GM18526 (cell line): ENCODE data around the gene RAD51B.

ENCODE experiments used
- POLR2A ChIP-seq: IDR thresholded peaks from 3 replicates; pipeline ENCODE4 v1.6.1; 2011; ENCODE audit not compliant: insufficient read length; ENCODE audit errors: extremely low read depth

Gene RAD51B

GRCh38 chr14:68692216-68692615, 872.6 kb downstream of the RAD51B start:
- TF ChIP-seq POLR2A, result no peak

- TF ChIP-seq POLR2A, result no peak
Measured at GRCh38 chr14:68692916-68693771, 873.6 kb downstream of the RAD51B start.

DNA sequence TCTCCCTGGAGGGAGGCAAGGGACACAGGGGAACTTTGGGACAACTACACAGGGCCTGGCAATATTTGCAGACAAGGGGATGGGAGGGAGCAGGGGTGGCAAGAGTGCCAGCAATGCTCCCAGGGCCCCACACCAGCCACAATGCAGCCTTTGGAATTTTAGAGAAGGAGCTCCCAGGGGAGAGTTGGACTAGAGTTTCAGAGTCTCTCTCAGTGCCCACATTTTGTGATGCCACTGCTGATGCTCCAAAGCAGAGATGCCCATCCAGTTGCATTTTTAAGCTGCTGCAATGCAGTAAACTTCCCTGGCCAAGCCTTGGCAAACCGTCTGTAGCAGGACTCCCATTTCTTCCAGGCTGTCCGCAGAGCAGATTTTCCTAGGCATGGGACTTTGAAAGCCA, 874.3 kb downstream of the RAD51B start:
- TF ChIP-seq POLR2A, result no peak

GRCh38 chr14:68694516-68695235, 875.1 kb downstream of the RAD51B start:
- TF ChIP-seq POLR2A, result no peak

GRCh38 chr14:68695326-68695768, 875.8 kb downstream of the RAD51B start:
- no peak for TF ChIP-seq POLR2A

GRCh38 chr14:68695856-68696255, 876.3 kb downstream of the RAD51B start:
- no peak for TF ChIP-seq POLR2A

DNA sequence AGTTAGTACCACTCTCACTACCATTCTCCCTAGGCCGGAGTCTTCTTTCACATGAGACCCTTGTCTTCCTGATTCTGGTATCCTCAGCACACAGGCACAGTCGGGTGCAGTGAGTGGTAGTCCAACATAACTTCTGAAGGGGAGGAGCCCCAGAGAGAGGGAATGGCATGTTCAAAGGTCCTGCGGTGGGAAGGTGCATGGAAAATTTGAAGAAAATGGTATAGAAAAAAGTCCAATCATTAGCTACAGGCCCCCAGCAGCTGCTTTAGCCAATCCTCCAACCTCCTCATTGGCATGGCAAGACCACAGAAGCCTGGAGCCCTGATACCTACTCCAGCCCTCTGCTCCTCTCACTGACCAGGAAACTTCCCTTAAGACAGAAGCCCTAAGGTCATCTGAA, 876.7 kb downstream of the RAD51B start:
- TF ChIP-seq POLR2A, result no peak

- TF ChIP-seq POLR2A, result no peak
Measured at GRCh38 chr14:68696721-68697495, 877.3 kb downstream of the RAD51B start.

DNA sequence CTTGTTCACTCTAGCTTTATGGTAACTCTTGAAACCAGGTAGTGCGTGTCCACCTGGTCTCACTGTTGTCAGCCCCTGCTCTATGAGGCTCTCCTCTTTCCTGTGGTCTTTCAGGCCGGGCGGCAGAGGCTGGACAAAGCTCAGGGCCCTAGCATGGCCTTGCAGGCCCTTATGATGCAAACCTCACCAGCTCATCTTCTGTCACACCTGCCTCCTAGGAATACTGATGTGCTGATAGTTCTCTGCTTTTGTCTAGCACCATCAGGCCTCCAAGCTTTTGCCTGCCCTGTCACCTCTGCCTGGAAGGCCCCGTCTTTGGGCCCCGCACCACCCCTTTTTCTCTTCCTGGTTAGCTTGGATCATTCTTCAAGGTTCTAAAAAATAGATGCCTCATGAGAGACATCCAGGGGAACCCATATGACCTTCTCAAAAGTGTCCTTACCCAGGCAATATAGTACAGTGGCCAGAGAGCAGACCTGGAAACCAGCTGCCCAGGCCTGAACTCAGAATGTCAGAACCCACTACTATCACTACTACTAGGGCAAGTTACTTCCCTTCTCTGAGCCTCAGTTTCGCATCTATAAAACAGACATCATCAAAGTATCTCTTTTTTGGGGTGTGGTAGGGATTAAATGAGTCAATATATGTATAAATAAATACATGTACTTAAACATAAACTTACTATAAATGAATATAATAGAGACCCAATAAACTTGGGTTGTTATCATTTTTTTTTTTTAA, 881.6 kb downstream of the RAD51B start:
- TF ChIP-seq POLR2A, result no peak

- TF ChIP-seq POLR2A, result no peak
Measured at GRCh38 chr14:68702135-68702534, 882.6 kb downstream of the RAD51B start.

GRCh38 chr14:68702578-68702977, 883.0 kb downstream of the RAD51B start:
- TF ChIP-seq POLR2A, result no peak

- TF ChIP-seq POLR2A, result no peak
Measured at GRCh38 chr14:68703093-68703492, 883.5 kb downstream of the RAD51B start.

DNA sequence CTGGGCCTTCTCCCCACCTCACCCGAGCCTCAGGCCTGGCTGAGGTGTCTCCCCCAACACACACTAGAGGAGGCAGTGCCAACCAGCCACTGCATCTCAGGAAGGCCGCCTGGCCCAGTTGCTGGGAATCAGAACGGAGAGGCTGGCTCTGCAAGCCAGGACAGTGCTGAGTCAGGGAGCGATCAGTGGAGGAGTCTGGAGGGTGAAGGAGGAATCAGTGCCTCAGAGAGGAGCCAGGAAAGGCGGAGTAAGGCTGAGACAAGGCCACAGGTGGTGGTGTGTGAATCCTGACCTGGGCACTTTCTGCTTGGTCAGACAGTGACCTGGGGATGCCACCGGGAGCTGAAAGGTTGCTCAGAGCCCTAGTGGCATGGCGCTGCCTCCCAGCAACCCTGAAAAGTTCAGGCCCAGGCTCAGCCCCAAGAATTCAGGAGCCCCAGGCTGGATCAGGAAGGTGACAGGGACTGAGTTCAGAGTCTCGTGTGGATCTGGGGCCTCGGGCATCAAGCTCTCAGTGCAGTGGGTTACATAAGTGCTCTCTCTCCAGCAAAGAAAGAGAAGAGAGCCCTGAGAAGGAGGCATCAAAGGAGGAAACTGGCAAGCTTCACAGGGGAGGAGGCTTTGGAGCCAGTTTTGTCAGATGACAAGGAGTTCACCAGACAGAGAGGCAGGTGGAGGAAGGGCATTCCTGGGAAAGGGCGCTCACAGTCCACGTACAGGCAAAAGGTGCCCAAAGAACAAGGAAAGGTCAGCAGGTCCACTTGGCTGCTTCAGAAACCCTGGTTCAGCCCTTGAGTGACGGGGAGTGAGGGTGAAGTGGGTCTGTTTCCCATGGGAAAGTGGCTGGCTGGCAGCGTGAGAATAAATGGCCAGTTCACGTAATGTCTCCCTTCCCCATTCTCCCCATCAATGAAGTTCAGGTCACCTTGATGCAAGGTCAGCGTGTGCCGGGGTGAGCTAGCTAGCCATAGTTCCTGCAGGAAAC, 885.4 kb downstream of the RAD51B start:
- no peak for TF ChIP-seq POLR2A
